Placental epithelial cell (primary cell): Measurements from ENCODE around the gene SHC2. TPM values are rescaled to one million over a fixed set of nuclear protein-coding genes. Genes with fewer than 3 reads are reported as not detected.

Experiments used
- small RNA-seq: library from RNA; depleted of rRNA; stranded (forward); fragments of <200 nt; gene quantifications from one replicate; pipeline ENCODE3, GENCODE V24; 2012
- total RNA-seq: library from RNA; depleted of rRNA; stranded (reverse); fragments of >200 nt; gene quantifications from 2 replicates; pipeline ENCODE4 v1.2.3, GENCODE V29; 2012

SHC2 gene, protein sequence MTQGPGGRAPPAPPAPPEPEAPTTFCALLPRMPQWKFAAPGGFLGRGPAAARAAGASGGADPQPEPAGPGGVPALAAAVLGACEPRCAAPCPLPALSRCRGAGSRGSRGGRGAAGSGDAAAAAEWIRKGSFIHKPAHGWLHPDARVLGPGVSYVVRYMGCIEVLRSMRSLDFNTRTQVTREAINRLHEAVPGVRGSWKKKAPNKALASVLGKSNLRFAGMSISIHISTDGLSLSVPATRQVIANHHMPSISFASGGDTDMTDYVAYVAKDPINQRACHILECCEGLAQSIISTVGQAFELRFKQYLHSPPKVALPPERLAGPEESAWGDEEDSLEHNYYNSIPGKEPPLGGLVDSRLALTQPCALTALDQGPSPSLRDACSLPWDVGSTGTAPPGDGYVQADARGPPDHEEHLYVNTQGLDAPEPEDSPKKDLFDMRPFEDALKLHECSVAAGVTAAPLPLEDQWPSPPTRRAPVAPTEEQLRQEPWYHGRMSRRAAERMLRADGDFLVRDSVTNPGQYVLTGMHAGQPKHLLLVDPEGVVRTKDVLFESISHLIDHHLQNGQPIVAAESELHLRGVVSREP
- total RNA-seq: not detected in 2 replicates

DNA sequence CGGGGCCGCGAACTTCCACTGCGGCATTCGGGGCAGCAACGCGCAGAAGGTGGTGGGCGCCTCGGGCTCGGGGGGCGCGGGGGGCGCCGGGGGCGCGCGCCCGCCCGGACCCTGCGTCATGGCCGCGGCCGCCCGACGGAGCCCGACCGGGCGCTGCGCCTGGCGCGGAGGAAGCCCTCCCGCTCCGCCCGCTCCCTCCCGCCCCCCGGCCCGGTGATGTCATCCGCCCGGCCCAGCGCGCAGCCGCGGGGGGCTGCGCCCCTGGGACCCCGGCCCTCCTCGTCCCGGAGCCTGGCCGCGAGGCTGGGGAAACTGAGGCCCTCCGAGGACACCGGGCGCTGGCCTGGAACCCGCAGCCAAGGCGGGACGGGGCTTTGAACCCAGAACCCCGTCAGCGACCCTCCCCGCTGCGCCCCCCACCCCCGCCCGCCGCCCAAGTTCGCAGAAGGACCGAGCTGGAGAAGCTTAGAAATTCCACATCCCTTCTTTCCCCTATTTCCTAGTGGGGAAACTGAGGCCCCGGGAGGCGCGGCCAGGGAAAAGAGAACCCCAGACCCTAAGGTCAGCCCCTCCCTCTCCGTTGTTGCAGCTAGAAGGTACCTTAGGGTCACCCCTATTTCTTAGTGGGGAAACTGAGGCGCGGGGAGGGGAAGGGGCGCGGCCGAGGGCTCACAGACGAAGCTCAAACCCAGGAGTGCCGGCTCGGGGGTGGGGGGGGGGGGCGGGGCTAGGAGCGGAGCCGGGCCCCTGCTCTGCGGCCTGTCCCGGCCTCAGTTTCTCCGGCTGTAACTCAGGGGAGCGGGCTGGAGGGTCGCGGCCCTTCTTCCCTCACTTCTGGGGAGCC, at the start of gene SHC2:
TSS of gene SHC2 (minus strand) at position 157 of the 844 bp plus-strand sequence. CDS start at position 120, 37 bp downstream.

DNA sequence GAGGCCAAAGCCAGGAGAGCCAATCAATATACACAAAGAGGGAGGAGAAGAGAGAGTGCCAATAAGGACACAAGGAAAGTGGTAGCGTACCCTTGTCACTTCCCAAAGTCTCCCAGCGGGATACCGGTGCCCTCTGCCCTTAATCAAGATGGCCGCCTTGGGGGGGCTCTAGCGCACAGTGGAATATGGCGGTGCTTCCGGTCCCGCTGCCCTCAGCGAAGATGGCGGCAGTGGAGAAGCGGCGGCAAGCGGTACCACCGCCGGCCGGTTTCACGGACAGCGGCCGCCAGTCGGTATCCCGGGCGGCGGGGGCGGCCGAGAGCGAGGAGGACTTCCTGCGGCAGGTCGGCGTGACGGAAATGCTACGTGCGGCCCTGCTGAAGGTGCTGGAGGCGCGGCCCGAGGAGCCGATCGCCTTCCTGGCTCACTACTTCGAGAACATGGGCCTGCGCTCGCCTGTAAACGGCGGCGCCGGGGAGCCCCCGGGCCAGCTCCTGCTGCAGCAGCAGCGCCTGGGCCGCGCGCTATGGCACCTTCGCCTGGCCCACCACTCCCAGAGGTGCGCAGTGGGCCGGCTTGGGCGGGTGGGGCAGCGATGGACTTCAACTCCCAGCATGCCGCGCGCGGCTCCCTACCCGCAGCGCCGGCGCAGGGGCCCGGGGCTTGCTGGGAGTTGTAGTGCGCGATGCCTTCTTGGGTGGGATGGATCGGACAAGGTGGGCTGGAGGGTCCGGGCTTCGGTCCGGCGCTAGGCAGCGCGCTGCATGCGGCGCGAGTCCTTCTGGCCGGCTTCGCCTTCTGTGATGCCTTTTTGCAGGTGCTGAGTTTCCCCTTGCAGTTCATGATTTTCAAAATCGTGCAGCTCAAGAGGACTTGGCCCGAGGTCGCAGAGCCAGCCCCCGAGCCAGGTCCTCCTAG, 46.7 kb upstream of the SHC2 start, which contains the start of gene TPGS1:
TSS of gene TPGS1 (plus strand) at position 212 of the 918 bp plus-strand sequence. CDS start at position 222, 10 bp downstream.

DNA sequence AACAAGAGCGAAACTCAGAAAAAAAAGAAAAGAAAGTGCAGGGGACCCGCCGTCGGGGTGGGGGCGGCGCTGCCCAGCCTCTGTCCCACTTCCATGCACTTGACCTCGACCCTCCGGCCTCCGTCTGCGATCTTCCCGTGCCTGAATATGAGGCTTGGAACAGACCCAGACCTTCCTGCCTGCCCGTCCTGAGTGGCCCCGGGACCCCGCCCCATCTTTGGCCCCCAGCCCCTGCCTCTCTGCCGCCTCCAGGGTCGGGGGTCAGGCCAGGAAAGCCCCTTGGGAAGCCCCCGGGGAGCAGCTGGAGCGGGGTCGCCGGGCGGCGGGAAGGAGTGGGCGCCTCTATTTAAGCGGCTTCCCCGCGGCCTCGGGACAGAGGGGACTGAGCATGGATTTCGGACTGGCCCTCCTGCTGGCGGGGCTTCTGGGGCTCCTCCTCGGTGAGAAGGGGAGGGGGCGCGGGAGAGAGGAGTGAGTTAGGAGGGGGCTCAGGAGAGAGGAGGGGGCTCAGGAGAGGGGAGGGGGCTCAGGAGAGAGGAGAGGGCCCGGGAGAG, 35.4 kb upstream of the SHC2 start, which contains the start of gene MADCAM1:
TSS of gene MADCAM1 (plus strand) at position 375 of the 554 bp plus-strand sequence. CDS start at position 389, 14 bp downstream.

DNA sequence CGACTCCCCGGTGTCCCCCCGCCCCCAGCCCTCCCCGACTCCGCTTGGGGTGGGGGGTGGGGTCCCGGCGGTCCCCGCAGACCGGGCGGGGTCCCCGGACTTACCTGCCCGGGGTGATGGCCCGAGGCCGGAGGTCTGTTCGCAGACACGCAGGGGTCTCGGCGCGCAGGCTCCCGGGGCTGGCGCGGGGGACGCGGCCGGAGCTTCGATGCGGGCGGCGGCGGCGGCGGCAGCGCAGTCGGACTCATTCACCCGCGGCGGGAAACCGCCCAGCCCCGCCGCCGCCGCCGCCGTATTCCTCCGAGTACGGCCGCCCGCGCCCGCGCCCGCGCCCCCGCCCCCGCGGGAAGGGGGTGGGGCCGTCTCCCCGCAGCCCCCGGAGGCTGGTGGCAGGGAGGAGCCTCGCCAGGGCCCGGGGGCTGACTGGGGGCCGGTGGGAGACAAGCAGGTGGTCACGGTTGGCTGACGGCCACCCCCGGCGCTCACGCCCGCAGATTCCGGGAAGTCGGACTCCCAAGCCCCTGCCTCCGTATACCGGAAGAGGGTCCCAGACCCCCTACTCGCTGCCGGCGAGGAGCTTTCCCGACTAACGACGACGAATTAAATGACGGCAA, 51.8 kb downstream of the SHC2 start, which contains the start of gene C2CD4C:
TSS of gene C2CD4C (minus strand) at position 246 of the 614 bp plus-strand sequence. CDS start 786 bp downstream, outside the sequence.

Small RNAs within 50 kb of the gene (small RNA-seq; reads per million reads assigned to genes)
- not detected for gene RNA5SP462

Other genes with a start within 250 kb of the SHC2 start
- gene PLPP2, start 169.6 kb downstream of the SHC2 start, total RNA-seq: 19.7 and 43.2 TPM in 2 replicates
- 13.3 and 16.5 TPM in 2 replicates for gene MIER2, start 116.2 kb downstream of the SHC2 start, total RNA-seq
- gene C2CD4C, start 51.9 kb downstream of the SHC2 start, total RNA-seq: under 0.01 TPM in 2 replicates
- gene MADCAM1, start 35.5 kb upstream of the SHC2 start, total RNA-seq: 0.11 and 0.79 TPM in 2 replicates
- gene TPGS1, start 46.5 kb upstream of the SHC2 start, total RNA-seq: 50.3 and 77.6 TPM in 2 replicates
- gene CDC34, start 70.7 kb upstream of the SHC2 start, total RNA-seq: 71.8 and 75.5 TPM in 2 replicates
- not detected in 2 replicates for gene GZMM, start 83.0 kb upstream of the SHC2 start, total RNA-seq
- gene BSG, start 111.6 kb upstream of the SHC2 start, total RNA-seq: 235 and 281 TPM in 2 replicates
- gene HCN2, start 128.8 kb upstream of the SHC2 start, total RNA-seq: 0.33 and 0.39 TPM in 2 replicates
- gene POLRMT, start 172.5 kb upstream of the SHC2 start, total RNA-seq: 20.0 and 23.4 TPM in 2 replicates
- 0.33 and 0.39 TPM in 2 replicates for gene FGF22, start 178.8 kb upstream of the SHC2 start, total RNA-seq
- 34.9 and 59.5 TPM in 2 replicates for gene RNF126, start 202.2 kb upstream of the SHC2 start, total RNA-seq
- 221 and 628 TPM in 2 replicates for gene FSTL3, start 215.4 kb upstream of the SHC2 start, total RNA-seq
- gene PRSS57, start 234.4 kb upstream of the SHC2 start, total RNA-seq: not detected in 2 replicates
- gene PALM, start 247.9 kb upstream of the SHC2 start, total RNA-seq: 0.11 and 1.2 TPM in 2 replicates